ENCODE results near the gene RBM47. TPM values are rescaled to one million over a fixed set of nuclear protein-coding genes. Genes with fewer than 3 reads are reported as not detected.

The RBM47 gene
- total RNA-seq, 1 experiment from 2014 or later: 18.0 TPM

- peak; percentile 70 for DNase-seq (ENCODE audit: low read depth)
Measured at GRCh38 chr4:40626183-40626990, 3.3 kb downstream of the RBM47 start.

GRCh38 chr4:40623707-40624106 is 6.0 kb downstream of the RBM47 start:
- no peak for DNase-seq (ENCODE audit: low read depth)

DNA sequence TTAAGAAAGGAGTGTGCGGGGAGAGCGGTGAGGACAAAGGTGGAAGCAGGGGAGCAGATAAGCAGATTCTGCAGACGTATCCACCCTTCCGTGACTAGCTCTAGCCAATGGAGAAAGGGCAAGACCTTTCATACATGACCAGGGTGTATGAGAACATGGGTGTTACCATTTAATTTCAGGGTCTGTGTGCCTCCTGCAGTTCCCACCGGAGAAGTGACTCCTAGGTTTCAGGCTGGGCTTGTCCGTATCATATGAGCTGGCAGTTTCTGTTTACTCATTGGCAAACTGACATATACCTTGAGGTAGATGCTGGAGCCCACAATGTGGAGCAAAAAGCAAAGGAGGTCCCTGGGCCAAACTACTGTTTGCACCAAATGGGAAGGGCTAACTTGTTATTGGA is 6.8 kb downstream of the RBM47 start:
- DNase-seq (ENCODE audit: low read depth): peak; percentile 71

DNA sequence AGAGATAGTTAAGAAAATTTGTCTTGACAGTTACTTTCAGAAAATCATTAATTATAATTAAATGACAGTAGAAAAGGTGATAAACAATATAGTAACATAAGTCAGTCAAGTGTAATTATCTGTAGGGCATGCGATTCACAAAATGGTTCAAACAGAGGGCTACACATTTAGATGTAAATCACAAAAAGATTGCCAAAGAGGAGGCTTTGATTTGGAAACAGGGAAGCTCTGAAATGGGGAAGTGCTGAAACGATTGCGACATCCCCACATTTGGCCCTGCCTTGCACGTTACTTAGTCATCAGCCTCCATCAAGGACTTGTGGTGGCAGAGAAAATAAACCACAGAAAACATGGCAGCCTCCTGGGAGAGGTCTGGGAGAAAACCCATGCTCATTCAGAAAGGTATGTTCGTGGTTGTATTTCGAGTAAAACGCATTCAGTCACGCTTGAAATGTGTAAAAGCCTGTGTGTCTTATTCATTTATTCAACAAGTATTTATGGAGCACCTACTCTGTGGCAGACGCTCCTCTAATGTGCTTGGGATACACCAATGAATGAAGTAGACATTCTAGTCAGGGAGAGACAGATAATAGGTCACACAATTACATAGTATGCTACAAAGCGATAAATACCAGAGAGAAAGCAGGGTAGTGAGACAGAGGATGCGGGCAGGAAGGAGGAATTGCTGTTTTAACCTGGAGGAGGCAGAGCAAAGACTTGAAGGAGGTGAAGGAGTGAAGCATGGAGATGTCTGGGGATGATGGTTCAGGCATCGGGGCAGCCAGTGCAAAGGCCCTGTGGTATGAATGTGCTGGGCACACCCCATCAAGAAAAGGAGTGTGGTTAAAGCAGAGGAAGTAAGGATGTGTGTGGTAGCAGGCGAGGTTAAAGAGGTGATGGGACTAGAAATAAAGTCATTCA is 7.8 kb downstream of the RBM47 start:
- DNase-seq (ENCODE audit: low read depth): peak; percentile 98

GRCh38 chr4:40621229-40621591 is 8.5 kb downstream of the RBM47 start:
- peak; percentile 61 for DNase-seq (ENCODE audit: low read depth)

GRCh38 chr4:40619600-40619999 is 10.1 kb downstream of the RBM47 start:
- DNase-seq (ENCODE audit: low read depth): no peak

DNA sequence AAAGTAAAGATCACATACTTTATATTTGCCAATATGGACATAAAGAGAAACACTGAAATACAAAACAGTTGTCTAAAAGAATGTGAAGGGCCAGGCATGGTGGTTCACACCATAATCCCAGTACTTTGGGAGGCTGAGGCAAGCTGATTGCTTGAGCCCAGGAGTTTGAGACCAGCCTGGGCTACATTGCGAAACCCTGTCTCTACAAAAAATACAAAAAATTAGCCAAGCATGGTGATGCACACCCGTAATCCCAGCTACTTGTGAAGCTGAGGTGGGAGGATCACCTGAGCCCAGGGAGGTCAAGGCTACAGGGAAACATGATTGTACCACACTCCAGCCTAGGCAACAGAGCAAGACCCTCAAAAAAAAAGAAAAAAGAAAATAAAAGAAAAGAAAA is 11.8 kb downstream of the RBM47 start:
- DNase-seq (ENCODE audit: low read depth): no peak

- no peak for DNase-seq (ENCODE audit: low read depth)
Measured at GRCh38 chr4:40614031-40614430, 15.6 kb downstream of the RBM47 start.

- DNase-seq (ENCODE audit: low read depth): peak; percentile 68
Measured at GRCh38 chr4:40613456-40613855, 16.2 kb downstream of the RBM47 start.

DNA sequence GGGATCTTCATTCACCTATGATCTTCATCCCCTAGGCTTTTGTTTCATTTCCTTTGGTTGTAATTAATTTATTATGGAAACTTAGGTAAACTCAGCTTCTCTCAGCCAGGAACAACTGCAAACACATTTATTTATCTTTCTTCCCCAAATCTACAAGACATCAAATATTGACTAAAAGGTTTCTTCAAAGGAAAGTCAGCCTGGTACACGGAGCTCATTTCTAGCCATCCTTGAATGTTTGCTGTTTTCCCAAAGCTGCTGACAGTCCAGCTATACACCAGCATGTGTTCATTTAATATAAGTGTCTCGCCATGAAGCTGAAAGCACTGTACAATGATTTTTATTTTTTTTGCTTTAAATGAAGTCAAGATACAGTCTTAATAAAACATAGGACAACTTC is 16.8 kb downstream of the RBM47 start:
- DNase-seq (ENCODE audit: low read depth): no peak

DNA sequence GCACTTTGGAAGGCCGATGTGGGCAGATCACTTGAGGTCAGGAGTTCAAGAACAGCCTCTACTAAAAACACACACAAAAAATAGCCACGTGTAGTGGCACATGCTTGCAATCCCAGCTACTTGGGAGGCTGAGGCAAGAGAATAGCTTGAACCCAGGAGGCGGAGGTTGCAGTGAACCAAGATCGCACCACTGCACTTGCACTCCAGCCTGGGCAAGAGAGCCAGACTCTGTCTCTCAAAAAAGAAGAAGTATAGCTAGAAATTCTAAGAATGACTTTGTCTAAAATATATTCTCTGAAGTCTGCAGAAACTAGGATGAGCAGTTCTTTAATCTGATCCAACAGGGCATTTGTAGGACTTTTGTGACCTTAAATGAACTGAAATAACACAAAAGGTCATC is 17.4 kb downstream of the RBM47 start:
- no peak for DNase-seq (ENCODE audit: low read depth)

GRCh38 chr4:40608628-40609027 is 21.0 kb downstream of the RBM47 start:
- no peak for DNase-seq (ENCODE audit: low read depth)

GRCh38 chr4:40607221-40607620 is 22.4 kb downstream of the RBM47 start:
- no peak for DNase-seq (ENCODE audit: low read depth)

DNA sequence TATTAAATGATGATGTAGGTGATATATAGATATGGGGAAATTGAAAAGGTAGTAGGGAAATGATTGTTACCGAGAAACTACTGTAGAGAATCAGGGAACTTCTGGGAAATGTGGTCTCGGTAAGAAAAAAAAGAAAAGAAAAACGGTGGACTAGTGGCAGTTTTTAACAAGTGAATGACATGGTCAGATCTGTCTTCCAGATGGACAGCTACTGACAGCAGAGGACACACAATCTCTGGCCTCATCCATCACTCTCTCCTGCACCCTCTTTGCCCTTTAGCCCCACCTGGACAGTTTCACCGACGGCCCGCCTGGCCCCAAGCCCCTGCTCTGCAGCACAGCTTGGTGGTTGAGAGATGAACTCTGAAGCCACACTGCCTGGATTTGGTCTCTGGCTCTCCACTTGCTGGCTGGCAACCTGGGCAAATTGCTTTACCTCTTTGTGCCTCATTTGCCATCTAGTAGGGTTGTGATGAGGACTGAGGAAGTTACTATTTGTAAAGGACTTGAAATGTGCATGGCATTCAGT is 23.4 kb downstream of the RBM47 start:
- no peak for DNase-seq (ENCODE audit: low read depth)

- DNase-seq (ENCODE audit: low read depth): no peak
Measured at GRCh38 chr4:40603281-40603680, 26.4 kb downstream of the RBM47 start.

- DNase-seq (ENCODE audit: low read depth): no peak
Measured at GRCh38 chr4:40601641-40602040, 28.0 kb downstream of the RBM47 start.

DNA sequence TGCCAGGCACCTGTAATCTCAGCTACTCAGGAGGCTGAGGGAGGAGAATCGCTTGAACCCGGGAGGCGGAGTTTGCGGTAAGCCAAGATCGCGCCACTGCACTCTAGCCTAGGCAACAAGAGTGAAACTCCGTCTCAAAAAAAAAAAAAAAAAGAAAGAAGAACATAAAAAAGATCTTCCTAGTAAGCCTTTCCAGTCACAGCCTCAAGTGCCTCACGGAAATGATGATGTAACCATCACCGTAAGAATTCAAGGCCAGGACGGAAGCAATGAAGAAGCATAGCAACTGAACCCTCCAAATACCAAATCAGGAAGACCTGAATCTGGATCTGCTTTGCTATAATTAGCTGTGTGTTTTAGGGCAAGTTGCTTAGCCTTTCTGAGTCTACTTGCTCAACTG is 28.8 kb downstream of the RBM47 start:
- no peak for DNase-seq (ENCODE audit: low read depth)

DNA sequence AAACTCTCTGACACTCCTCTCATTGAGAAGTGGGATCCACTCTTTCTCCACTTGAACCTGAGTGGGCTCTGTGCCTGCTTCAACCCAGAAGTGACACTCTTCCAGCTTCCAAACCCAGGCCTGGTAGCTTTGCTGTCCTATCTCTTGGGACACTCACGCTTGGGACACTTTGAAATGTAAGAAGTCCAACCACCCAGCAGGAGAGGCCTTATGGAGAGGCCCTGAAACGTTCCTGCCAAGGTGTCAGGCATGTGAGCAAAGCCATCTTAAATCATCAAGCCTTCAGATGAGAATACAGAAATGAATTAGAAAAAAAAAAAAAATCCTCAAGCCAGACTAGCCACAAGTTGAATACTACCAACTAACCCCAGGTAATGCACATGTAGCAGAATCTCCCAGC is 30.2 kb downstream of the RBM47 start:
- no peak for DNase-seq (ENCODE audit: low read depth)

DNA sequence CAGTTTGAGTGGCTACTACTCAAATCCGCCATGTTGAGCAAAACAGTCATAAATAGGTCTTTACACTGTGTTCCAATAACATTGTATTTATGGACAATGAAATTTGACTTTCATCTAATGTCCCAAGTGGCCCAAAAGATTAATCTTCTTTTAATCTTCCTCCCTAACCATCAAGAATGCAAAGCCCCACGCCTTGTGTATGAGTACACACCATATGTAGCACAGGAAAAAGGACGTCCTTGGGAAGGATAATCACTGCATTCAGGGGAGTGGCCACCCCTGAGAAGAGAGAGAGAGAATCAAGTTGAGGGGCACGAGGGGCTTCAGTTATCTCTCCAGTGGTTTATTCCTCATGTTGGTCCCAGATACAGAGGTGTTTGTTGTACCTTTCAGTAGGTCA is 33.1 kb downstream of the RBM47 start:
- DNase-seq (ENCODE audit: low read depth): no peak

DNA sequence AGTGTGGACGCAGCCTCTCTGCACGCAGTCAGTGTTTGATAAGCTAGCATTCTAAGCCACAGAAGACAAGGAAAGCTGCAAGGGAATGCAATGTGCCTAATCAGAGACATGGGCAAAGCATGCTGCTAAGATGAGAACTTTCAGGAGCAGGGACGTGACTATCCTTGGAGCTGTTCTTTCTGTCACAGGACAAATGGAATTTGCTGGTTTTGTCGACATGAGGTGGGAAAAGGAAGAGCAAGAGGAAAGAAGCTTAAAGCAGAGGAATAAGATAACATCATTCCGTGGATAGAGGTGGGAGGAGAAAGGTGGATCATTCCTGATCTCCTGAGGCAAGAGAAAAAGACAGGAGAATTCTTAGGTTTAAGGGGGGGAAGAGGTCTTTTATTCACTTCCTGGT is 33.7 kb downstream of the RBM47 start:
- no peak for DNase-seq (ENCODE audit: low read depth)

GRCh38 chr4:40594261-40595178 is 35.1 kb downstream of the RBM47 start:
- peak; percentile 55 for DNase-seq (ENCODE audit: low read depth)

DNA sequence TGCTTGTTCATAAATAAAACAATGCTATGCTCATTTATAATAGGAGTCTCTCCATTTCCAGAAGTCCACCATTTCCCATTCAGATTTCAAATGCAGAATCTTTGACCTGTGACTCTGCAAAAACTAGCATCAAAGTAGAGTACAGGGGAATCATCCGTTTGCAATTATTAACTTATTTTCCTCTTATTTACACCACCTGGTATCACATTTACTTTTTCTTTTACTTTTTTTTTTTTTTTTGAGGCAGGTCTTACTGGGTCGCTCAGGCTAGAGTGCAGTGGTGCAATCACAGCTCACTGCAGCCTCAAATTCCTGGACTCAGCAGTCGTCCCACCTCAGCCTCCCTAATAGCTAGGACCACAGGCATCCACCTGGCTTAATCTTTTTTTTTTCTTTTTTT is 37.6 kb downstream of the RBM47 start:
- no peak for DNase-seq (ENCODE audit: low read depth)
